K562 (cell line): ENCODE results near the gene FMN1. TPM values are rescaled to one million over a fixed set of nuclear protein-coding genes. Genes with fewer than 3 reads are reported as not detected.

ENCODE experiments used
- ATAC-seq: fragments of 200-7000 bp; cut with Tn5 transposase; 3 replicates; pipeline ENCODE4 v1.9.1; 2020; ENCODE audit warnings: moderate library complexity
- BruUV-seq: library from RNA; stranded (reverse); fragments of 400-500 nt; replicated peaks from 2 replicates; lab custom pipeline; 2021; lab: Mats Ljungman, UMichigan
- CTCF ChIA-PET: fragments of 300-600 bp; formaldehyde crosslinking; extraction: SDS; loops from one replicate; lab custom pipeline; 2021; ENCODE audit warnings: low intra/inter-chr PET ratio; lab: Yijun Ruan, JAX
- POLR2A ChIA-PET: fragments of 300-600, 350-650 bp; sonication (Branson Sonifier 250); formaldehyde crosslinking; extraction: SDS; loops from one replicate; lab custom pipeline; 2021; ENCODE audit warnings: antibody characterized with exemption, inconsistent platforms; lab: Yijun Ruan, JAX
- DNase-seq, 4 experiments: peaks; one replicate each; pipeline versions ENCODE4 v3.0.0 to v3.0.0-alpha.2; 2011 to 2018; ENCODE audit warnings: low spot score in 3 of 4, mixed read lengths in 3 of 4; ENCODE audit errors: extremely low read depth in 1 of 4
- FAIRE-seq: peaks from 2 replicates; lab custom pipeline; 2011; peaks lifted over from hg19 to GRCh38; lab: Jason Lieb, UNC
- H2AFZ ChIP-seq: 2 replicates; pipeline ENCODE4 v1.6.0; 2011; ENCODE audit warnings: low read depth, low read length, control low read depth, inconsistent platforms
- H3K27ac ChIP-seq: fragments of 200-600 bp; 3 replicates; pipeline ENCODE4 v1.8.0; 2011; ENCODE audit warnings: low read depth, mild to moderate bottlenecking, control low read depth, inconsistent platforms, low read length, moderate library complexity, mixed read lengths; ENCODE audit errors: extremely low read depth
- H3K27me3 ChIP-seq, 2 experiments: fragments of 300-600 bp in 1 of 2; 2 replicates in 1 of 2; 3 replicates in 1 of 2; pipeline versions ENCODE4 v1.6.0 to v1.8.0; 2011; ENCODE audit warnings: inconsistent platforms in 2 of 2, low read length in 2 of 2, mild to moderate bottlenecking in 1 of 2, mixed read lengths in 1 of 2, moderate library complexity in 1 of 2; ENCODE audit not compliant: control insufficient read depth in 2 of 2, insufficient read depth in 2 of 2
- H3K36me3 ChIP-seq: fragments of 300-600 bp; 3 replicates; pipeline ENCODE4 v1.8.0; 2011; ENCODE audit warnings: mild to moderate bottlenecking, low read length, inconsistent platforms; ENCODE audit not compliant: control insufficient read depth, insufficient read depth
- H3K4me1 ChIP-seq, 2 experiments: fragments of 200-600 bp in 1 of 2; replicated peaks in 1 of 2; 2 replicates in 1 of 2; 3 replicates in 1 of 2; pipeline versions ENCODE4 v1.5.1 to v1.8.0; 2011; ENCODE audit warnings: inconsistent platforms in 2 of 2, low read length in 2 of 2, mild to moderate bottlenecking in 1 of 2, mixed read lengths in 1 of 2, moderate library complexity in 1 of 2; ENCODE audit not compliant: control insufficient read depth in 2 of 2, insufficient read depth in 2 of 2
- H3K4me2 ChIP-seq: 2 replicates; pipeline ENCODE4 v1.6.1; 2011; ENCODE audit warnings: low read length, control low read depth, inconsistent platforms, mixed read lengths; ENCODE audit not compliant: insufficient read depth
- H3K4me3 ChIP-seq: fragments of 200-600 bp; sonication (generic), shearing (Covaris generic); 2 replicates; pipeline ENCODE4 v1.5.1; 2016; ENCODE audit warnings: control low read depth, inconsistent platforms
- H3K79me2 ChIP-seq: fragments of 200-600 bp; 3 replicates; pipeline ENCODE4 v1.8.0; 2011; ENCODE audit warnings: low read length, inconsistent platforms; ENCODE audit not compliant: control insufficient read depth, insufficient read depth
- H3K9ac ChIP-seq, 2 experiments: 2 replicates each; pipeline versions ENCODE4 v1.6.0 to v1.6.1; 2011; ENCODE audit warnings: low read depth in 2 of 2, low read length in 2 of 2, control low read depth in 1 of 2, inconsistent platforms in 1 of 2, mild to moderate bottlenecking in 1 of 2, mixed read lengths in 1 of 2; ENCODE audit not compliant: insufficient read depth in 1 of 2
- H3K9me1 ChIP-seq: one replicate; pipeline ENCODE4 v1.6.0; 2011; ENCODE audit warnings: inconsistent platforms, mild to moderate bottlenecking, low read length, moderate library complexity; ENCODE audit not compliant: control insufficient read depth, insufficient read depth
- H3K9me3 ChIP-seq: replicated peaks from 2 replicates; pipeline ENCODE4 v1.5.1; 2011; ENCODE audit warnings: low read depth, low read length, inconsistent platforms; ENCODE audit not compliant: control insufficient read depth, insufficient read depth
- H4K20me1 ChIP-seq: replicated peaks from 2 replicates; pipeline ENCODE4 v1.6.1; 2011; ENCODE audit warnings: low read length, inconsistent platforms, mixed read lengths; ENCODE audit not compliant: control insufficient read depth, insufficient read depth
- CTCF ChIP-seq, 3 experiments: IDR thresholded peaks in 2 of 3; conservative IDR thresholded peaks in 1 of 3; 2 replicates each; pipeline ENCODE4 v1.5.1; 2011 to 2012; ENCODE audit warnings: low read length in 3 of 3, mild to moderate bottlenecking in 3 of 3, control low read depth in 2 of 3, improper control_type of control experiment in 1 of 3, inconsistent platforms in 1 of 3, low read depth in 1 of 3, mixed read lengths in 1 of 3, moderate library complexity in 1 of 3; ENCODE audit not compliant: insufficient read depth in 2 of 3
- PTTG1 ChIP-seq: fragments of 450-650 bp; IDR thresholded peaks from 2 replicates; pipeline ENCODE4 v1.6.1; 2016; ENCODE audit warnings: low read depth, mild to moderate bottlenecking, missing genetic modification characterization, missing compliant biosample characterization
- RAD21 ChIP-seq, 2 experiments: fragments of 250-450 bp in 1 of 2; fragments of 450-650 bp in 1 of 2; sonication (Bioruptor Pico) in 1 of 2; formaldehyde crosslinking in 1 of 2; IDR thresholded peaks in 1 of 2; conservative IDR thresholded peaks in 1 of 2; 2 replicates each; pipeline versions ENCODE4 v1.4.0 to v1.8.0; 2020 to 2022; ENCODE audit warnings: mild to moderate bottlenecking in 2 of 2, moderate library complexity in 1 of 2
- REST ChIP-seq, 2 experiments: fragments of 450-650 bp; formaldehyde crosslinking in 1 of 2; IDR thresholded peaks; 2 replicates each; pipeline versions ENCODE4 v1.4.0 to v1.6.1; 2014 to 2020; ENCODE audit warnings: mild to moderate bottlenecking in 2 of 2, borderline replicate concordance in 1 of 2, low read depth in 1 of 2
- whole genome bisulfite sequencing: fragments of 100-300 bp; shearing (Covaris generic); methylation state at CpG from one replicate; pipeline ENCODE4 v1.1.6; 2016; ENCODE audit warnings: low coverage, mixed read lengths; ENCODE audit not compliant: insufficient coverage; ENCODE audit errors: missing lambda C conversion rate; 5-methylcytosine and 5-hydroxymethylcytosine counted together
- in situ Hi-C: fragments of 300-500 bp; cut with MboI; formaldehyde crosslinking; loops from 4 replicates; pipeline ENCODE4 v1.15.0; 2018; ENCODE audit warnings: inconsistent platforms, mixed read lengths
- intact Hi-C: fragments of 100-400 bp; cut with micrococcal nuclease; formaldehyde crosslinking; loops from 2 replicates; pipeline ENCODE4 v1.14.2; 2022
- polyA plus RNA-seq, 8 experiments: library from polyadenylated mRNA; depleted of rRNA in 4 of 8; stranded (reverse) in 5 of 8; unstranded in 3 of 8; fragments of >200 nt; fragmentation: Nextera tagmentation in 2 of 8; fragmentation: Illumina TruSeq in 1 of 8; extraction: Ambion mirVana in 2 of 8; extraction: Trizol in 1 of 8; gene quantifications; 2 replicates each; pipeline versions ENCODE4 v1.2.1 to v1.2.3, GENCODE V29; 2011 to 2014; ENCODE audit warnings: inconsistent platforms in 1 of 8, missing spikeins in 1 of 8
- total RNA-seq, 7 experiments: library from RNA; depleted of rRNA in 6 of 7; stranded (reverse); fragments of >200 nt in 6 of 7; fragmentation: Illumina TruSeq in 2 of 7; extraction: Trizol in 2 of 7; gene quantifications; 2 replicates each; pipeline versions ENCODE4 v1.2.1 to v1.2.3, GENCODE V29; 2011 to 2021; ENCODE audit warnings: low replicate concordance in 1 of 7

The FMN1 gene
- total and polyA plus RNA-seq, 9 of the 15 experiments (the other 6 are each of a cell fraction or from before 2014, with no cell fraction given): 0.03 to 0.07 (median 0.04) TPM; not detected in 6

- 3% methylated on average over 2 of the region's 2 CpGs for WGBS
- no TSS peak for BruUV-seq
- ATAC-seq (peak; percentile 39; the same call in 1 of the 3 replicates), FAIRE-seq (no peak), DNase-seq (peak; percentile 26 to 29 (median 28))
- Histone ChIP-seq H3K27ac (no peak overlapping the region), H3K9ac (no peak overlapping the region), H3K4me3 (no peak overlapping the region), H3K27me3 (peaks cover 13 to 15% of the 10 kb centered on the region in 2 experiments; a peak in 3 of 5 replicates), H4K20me1 (no peaks in the 10 kb centered on the region), H3K9me1 (no peaks in the 10 kb centered on the region), H3K36me3 (no peaks in the 10 kb centered on the region), H3K9me3 (no peaks in the 10 kb centered on the region), H3K79me2 (no peaks in the 10 kb centered on the region), H2AFZ (no peak overlapping the region), H3K4me2 (no peak overlapping the region), H3K4me1 (no peaks in the 10 kb centered on the region)
- intact Hi-C loops: loop anchor here (10.0 kb wide), 2 partner anchors 91 to 151 kb away; no protein-coding TSS in a partner anchor
- peak; percentile 46 to 64 (median 47); a peak in 5 of 6 replicates for TF ChIP-seq CTCF (IDR thresholded peaks at IDR 0.05 in 2 of 3, conservative IDR thresholded peaks at IDR 0.05 in 1 of 3; ENCODE audit: insufficient read depth in 2 of 3, low read depth in 1 of 3, low read length in 3 of 3)
- no peak for TF ChIP-seq PTTG1 (tag)
- TF ChIP-seq REST (IDR thresholded peaks at IDR 0.05; ENCODE audit: borderline replicate concordance): peak; percentile 15; the same call in 1 of the 2 replicates
- no peak for TF ChIP-seq REST (CRISPR knock-in tag; IDR thresholded peaks at IDR 0.05; ENCODE audit: low read depth)
- peak; percentile 10 to 41; a peak in 1 of 4 replicates for TF ChIP-seq RAD21 (CRISPR knock-in tag; conservative IDR thresholded peaks at IDR 0.05 in 1 of 2, IDR thresholded peaks at IDR 0.05 in 1 of 2)
- ChIA-PET POLR2A (interaction anchor here (0.5 to 1.0 kb wide), 6 partner anchors 21 to 1744 kb away, joined by 3 to 4 read pairs (median 3); no protein-coding TSS in a partner anchor), CTCF (interaction anchor here (1.1 to 1.3 kb wide), 3 partner anchors 111 to 181 kb away, joined by 3 to 5 read pairs (median 4); no protein-coding TSS in a partner anchor)
- in situ Hi-C loops: no loop called here
Measured at GRCh38 chr15:32844118-32844711, 350.3 kb downstream of the FMN1 start.
